GM10266 (cell line): ENCODE data around the gene OR10S1.
"Not testable (repeated sequence)": the region's sequence is repeated elsewhere in the genome, so short reads cannot be mapped to it uniquely, and the experiment has no call there.

Source experiments
- DNase-seq: peaks from one replicate; pipeline ENCODE4 v3.0.0; 2012; ENCODE audit errors: extremely low spot score
- TF ChIP-seq, protein P1 (sequence below): IDR thresholded peaks from 2 replicates; pipeline ENCODE4 v1.5.1; 2012; ENCODE audit warnings: mild to moderate bottlenecking, low read depth; ENCODE audit not compliant: control insufficient read depth, insufficient read depth; ENCODE audit errors: missing control alignments

OR10S1 gene, protein sequence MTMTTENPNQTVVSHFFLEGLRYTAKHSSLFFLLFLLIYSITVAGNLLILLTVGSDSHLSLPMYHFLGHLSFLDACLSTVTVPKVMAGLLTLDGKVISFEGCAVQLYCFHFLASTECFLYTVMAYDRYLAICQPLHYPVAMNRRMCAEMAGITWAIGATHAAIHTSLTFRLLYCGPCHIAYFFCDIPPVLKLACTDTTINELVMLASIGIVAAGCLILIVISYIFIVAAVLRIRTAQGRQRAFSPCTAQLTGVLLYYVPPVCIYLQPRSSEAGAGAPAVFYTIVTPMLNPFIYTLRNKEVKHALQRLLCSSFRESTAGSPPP

DNA sequence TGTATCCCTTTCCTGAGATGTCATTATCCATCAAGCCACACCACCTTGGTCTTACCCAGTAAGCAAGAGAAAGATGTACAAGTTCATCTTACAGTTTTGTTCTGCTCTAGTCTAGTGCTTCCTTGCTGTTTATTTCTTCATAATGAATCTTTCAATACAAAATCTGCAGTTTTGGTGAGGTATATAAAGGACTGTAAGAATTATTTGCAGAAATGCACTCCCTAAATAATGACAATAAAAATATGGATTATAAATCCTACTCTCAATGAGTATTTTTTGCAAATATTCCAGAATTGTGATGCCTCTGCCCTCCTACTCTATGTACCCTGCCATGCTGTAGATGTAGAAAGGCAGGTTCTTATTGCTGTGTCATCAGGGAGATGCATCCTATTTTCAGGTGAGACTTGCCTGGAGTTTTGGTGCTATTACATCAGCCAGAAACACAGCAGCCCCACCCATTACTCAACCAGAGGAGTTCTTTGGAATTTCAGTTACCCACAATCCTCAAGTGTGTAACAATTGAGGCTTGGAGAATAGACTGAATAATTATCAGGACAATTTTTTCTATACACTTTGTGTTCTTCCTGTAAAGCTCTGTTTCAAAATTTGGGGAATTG, at the start of gene OR10S1:
OR10S1 (minus strand) TSS at position 51 of the 617 bp plus-strand sequence. CDS start 117 bp downstream, outside the sequence.
- no peak for DNase-seq
- TF ChIP-seq, protein P1, sequence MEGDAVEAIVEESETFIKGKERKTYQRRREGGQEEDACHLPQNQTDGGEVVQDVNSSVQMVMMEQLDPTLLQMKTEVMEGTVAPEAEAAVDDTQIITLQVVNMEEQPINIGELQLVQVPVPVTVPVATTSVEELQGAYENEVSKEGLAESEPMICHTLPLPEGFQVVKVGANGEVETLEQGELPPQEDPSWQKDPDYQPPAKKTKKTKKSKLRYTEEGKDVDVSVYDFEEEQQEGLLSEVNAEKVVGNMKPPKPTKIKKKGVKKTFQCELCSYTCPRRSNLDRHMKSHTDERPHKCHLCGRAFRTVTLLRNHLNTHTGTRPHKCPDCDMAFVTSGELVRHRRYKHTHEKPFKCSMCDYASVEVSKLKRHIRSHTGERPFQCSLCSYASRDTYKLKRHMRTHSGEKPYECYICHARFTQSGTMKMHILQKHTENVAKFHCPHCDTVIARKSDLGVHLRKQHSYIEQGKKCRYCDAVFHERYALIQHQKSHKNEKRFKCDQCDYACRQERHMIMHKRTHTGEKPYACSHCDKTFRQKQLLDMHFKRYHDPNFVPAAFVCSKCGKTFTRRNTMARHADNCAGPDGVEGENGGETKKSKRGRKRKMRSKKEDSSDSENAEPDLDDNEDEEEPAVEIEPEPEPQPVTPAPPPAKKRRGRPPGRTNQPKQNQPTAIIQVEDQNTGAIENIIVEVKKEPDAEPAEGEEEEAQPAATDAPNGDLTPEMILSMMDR: no peak

DNA sequence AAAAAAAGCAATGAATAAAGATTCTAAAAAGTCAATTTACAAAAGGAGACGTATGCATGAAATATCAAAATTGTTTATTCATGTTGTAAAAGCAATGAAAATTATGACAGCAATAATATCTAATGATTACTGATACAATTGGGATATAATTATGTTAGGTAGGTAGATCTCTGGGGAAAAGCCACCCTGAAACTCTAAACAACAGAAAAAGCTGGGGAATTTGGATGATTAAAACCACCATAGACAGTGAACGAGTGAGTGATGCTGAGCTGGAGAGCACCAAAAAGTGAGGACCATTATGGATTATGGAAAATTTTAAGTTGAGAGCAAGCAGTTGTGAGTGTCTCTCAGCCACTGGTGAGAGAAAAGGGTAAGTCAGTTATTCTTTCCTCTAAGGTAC, 48.9 kb upstream of the OR10S1 start, which contains the start of gene OR10G8:
OR10G8 (plus strand) TSS at position 301 of the 400 bp plus-strand sequence. CDS start 2,825 bp downstream, outside the sequence.
- TF ChIP-seq, protein P1: no peak
- no peak for DNase-seq

DNA sequence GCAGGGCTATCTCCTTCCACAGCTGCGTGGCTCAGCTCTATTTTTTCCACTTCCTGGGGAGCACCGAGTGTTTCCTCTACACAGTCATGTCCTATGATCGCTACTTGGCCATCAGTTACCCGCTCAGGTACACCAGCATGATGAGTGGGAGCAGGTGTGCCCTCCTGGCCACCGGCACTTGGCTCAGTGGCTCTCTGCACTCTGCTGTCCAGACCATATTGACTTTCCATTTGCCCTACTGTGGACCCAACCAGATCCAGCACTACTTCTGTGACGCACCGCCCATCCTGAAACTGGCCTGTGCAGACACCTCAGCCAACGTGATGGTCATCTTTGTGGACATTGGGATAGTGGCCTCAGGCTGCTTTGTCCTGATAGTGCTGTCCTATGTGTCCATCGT, 38.3 kb upstream of the OR10S1 start:
- DNase-seq: not testable (repeated sequence)

DNA sequence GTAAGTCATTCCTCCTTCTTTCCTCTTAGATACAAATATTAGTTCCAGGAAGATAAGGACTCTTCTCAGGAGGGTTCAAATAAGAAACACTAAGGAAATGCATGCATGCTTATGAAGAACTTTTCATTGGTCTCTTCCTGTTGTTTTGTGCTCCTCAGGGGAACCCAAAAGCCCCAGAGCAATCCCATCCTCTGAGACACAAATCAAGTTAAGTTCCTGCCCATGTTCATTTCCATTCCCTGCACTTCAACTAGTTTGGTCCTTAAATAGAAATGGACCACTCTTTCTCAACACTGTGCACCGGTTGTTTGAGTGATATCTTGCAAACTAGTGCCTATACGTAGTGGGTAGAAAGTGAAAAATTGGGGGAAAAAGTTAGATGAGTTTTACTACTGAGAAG, 35.1 kb upstream of the OR10S1 start, which contains the start of gene OR10G4:
OR10G4 (plus strand) TSS at position 301 of the 400 bp plus-strand sequence. CDS start 2,578 bp downstream, outside the sequence.
- DNase-seq: no peak
- TF ChIP-seq, protein P1: no peak

DNA sequence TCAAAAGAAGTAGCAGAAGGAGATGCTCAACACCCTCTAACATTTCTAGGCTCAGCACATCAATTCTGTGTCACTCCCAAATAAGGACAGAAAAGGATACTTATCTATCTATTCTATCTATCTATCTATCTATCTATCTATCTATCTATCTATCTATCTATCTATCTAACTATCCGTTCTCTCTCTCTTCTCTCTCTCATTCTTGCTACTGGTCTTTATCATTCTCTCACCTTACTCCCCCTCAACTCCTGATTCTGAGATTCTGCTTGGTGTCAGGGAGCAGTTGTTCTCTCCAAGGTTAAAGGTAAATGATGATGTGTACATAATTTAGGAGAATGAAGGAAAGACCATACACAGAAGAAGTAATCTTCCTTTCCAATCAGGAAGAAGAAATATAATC, 17.5 kb upstream of the OR10S1 start, which contains the start of gene OR10G6:
OR10G6 (minus strand) TSS at position 43 of the 400 bp plus-strand sequence; CDS start at position 43, 0 bp downstream.
- no peak for DNase-seq
- TF ChIP-seq, protein P1: no peak

DNA sequence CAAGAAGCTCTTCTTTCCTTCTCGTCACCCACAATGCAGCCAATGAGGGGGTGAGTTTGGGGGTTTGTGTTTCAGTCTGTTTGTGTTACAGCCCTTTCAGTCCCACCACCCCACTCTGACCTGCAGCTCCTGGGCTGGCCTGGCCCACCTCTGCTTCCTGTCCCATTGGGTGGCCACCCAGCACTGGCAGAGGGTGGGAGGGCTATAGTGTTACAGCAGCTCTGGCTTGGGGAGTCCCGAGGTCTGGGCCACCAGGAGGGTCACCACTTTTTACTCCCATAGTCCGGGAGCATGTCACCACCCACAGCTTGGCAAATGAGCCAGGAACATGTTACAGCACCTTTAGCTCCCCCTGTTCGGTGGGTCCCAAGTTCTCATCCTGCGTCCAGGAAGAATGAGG, 1.7 kb upstream of the OR10S1 start:
- DNase-seq: no peak

DNA sequence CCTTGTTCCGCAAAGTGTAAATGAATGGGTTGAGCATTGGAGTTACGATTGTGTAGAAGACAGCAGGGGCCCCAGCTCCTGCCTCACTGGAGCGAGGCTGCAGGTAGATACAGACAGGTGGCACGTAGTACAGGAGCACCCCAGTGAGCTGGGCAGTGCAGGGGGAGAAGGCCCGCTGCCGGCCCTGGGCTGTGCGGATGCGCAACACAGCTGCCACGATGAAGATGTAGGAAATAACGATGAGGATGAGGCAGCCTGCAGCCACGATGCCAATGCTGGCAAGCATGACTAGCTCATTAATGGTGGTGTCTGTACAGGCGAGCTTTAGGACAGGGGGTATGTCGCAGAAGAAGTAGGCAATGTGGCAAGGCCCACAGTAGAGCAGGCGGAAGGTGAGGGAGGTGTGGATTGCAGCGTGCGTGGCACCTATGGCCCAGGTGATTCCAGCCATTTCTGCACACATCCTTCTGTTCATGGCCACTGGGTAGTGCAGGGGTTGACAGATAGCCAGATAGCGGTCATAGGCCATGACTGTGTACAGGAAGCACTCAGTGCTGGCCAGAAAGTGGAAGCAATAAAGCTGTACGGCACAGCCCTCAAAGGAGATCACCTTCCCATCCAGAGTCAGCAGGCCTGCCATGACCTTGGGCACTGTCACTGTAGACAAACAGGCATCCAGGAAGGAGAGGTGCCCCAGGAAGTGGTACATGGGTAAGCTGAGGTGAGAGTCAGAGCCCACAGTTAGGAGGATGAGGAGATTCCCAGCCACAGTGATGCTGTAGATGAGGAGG, 616 bp downstream of the OR10S1 start:
- DNase-seq: no peak
- TF ChIP-seq, protein P1: no peak

More for the DNA sequence above, 1.7 kb upstream of the OR10S1 start:
- TF ChIP-seq, protein P1: no peak
